Measurements from ENCODE around the gene FLT1. TPM values are rescaled to one million over a fixed set of nuclear protein-coding genes. Genes with fewer than 3 reads are reported as not detected.

FLT1 gene
- total and polyA plus RNA-seq, 2 of the 13 experiments (the other 11 are each of a cell fraction or from before 2014, with no cell fraction given) = 0.02 TPM; not detected in 1

- no peaks in the 10 kb centered on the region for H3K4me1 ChIP-seq (ENCODE audit: insufficient read depth, low read length)
- 38% methylated on average over 4 of the region's 8 CpGs for WGBS (ENCODE audit: low lambda C conversion rate)
- no peaks in the 10 kb centered on the region for H4K20me1 ChIP-seq (ENCODE audit: insufficient read depth, low read length)
- H3K27me3 ChIP-seq (ENCODE audit: control insufficient read depth in 1 of 2, insufficient read depth in 2 of 2, low read length in 2 of 2) = no peaks in the 10 kb centered on the region; a peak in 1 of 5 replicates
- intact Hi-C loops (cut with micrococcal nuclease; ENCODE audit: unreplicated experiment) = no loop called here
- POLR2A ChIA-PET = no interaction called here
- no peak for ATAC-seq
- H3K79me2 ChIP-seq (ENCODE audit: insufficient read depth, low read length) = no peaks in the 10 kb centered on the region
- no peak overlapping the region for H3K4me3 ChIP-seq (replicated peaks in 1 of 3; ENCODE audit: insufficient read depth in 1 of 3, low read depth in 2 of 3, low read length in 3 of 3)
- TF ChIP-seq ZNF629 (CRISPR knock-in tag; conservative IDR thresholded peaks at IDR 0.05) = no peak
- no peak for TF ChIP-seq MAZ (IDR thresholded peaks at IDR 0.05; ENCODE audit: borderline replicate concordance, low read depth, low read length)
- no peak for TF ChIP-seq MAZ (CRISPR knock-in tag; IDR thresholded peaks at IDR 0.05; ENCODE audit: low read depth)
- no peak for TF ChIP-seq BRD4 (CRISPR knock-in tag; IDR thresholded peaks at IDR 0.05)
- TF ChIP-seq HNRNPUL1 (IDR thresholded peaks at IDR 0.05; ENCODE audit: low read depth, low read length) = no peak
- no peak for TF ChIP-seq ZNF260 (CRISPR knock-in tag; IDR thresholded peaks at IDR 0.05; ENCODE audit: borderline replicate concordance, low read depth)
- no peak for TF ChIP-seq CENPT (CRISPR knock-in tag; IDR thresholded peaks at IDR 0.05; ENCODE audit: low read depth)
- TF ChIP-seq ZNF10 (CRISPR knock-in tag; IDR thresholded peaks at IDR 0.05; ENCODE audit: borderline replicate concordance, low read depth) = no peak
- no peak for TF ChIP-seq ZNF558 (CRISPR knock-in tag; IDR thresholded peaks at IDR 0.05; ENCODE audit: borderline replicate concordance)
- no peak for TF ChIP-seq ZNF326 (CRISPR knock-in tag; IDR thresholded peaks at IDR 0.05; ENCODE audit: borderline replicate concordance)
- TF ChIP-seq HINFP (CRISPR knock-in tag; IDR thresholded peaks at IDR 0.05; ENCODE audit: low read depth) = no peak
- no peak for TF ChIP-seq SMAD9 (CRISPR knock-in tag; IDR thresholded peaks at IDR 0.05)
- no peak for TF ChIP-seq CBFB (CRISPR knock-in tag; IDR thresholded peaks at IDR 0.05)
- TF ChIP-seq MTERF4 (CRISPR knock-in tag; IDR thresholded peaks at IDR 0.05) = no peak
- TF ChIP-seq EED (CRISPR knock-in tag; IDR thresholded peaks at IDR 0.05) = no peak
- no peak for TF ChIP-seq ZNF839 (CRISPR knock-in tag; IDR thresholded peaks at IDR 0.05; ENCODE audit: borderline replicate concordance)
- TF ChIP-seq TIGD3 (CRISPR knock-in tag; IDR thresholded peaks at IDR 0.05; ENCODE audit: borderline replicate concordance) = no peak
- TF ChIP-seq FOXC1 (CRISPR knock-in tag; IDR thresholded peaks at IDR 0.05; ENCODE audit: borderline replicate concordance) = no peak
- in situ Hi-C loops (cut with HindIII; ENCODE audit: extremely low pct_ligation_motif_present, low pct_unique_long_range_greater_than_20kb) = loop anchor here (10.0 kb wide), 1 partner anchor 467 kb away; no protein-coding TSS in a partner anchor
- CTCF ChIA-PET (ENCODE audit: low intra/inter-chr PET ratio, low total read pairs) = no interaction called here
- no peak overlapping the region for H3K9ac ChIP-seq (ENCODE audit: insufficient read depth, low read depth, low read length)
- BruUV-seq (replicated peaks) = no TSS peak
- no peak for FAIRE-seq
- H3K36me3 ChIP-seq (replicated peaks in 1 of 2; ENCODE audit: control insufficient read depth in 1 of 2, insufficient read depth in 2 of 2, low read length in 2 of 2) = no peaks in the 10 kb centered on the region
- H3K4me2 ChIP-seq (ENCODE audit: low read depth, low read length) = no peak overlapping the region
- DNase-seq (ENCODE audit: low spot score) = no peak
- no peaks in the 10 kb centered on the region for H3K9me3 ChIP-seq (ENCODE audit: low read length)
- H2AFZ ChIP-seq (ENCODE audit: low read length) = no peak overlapping the region
- no peak overlapping the region for H3K27ac ChIP-seq (ENCODE audit: extremely low read length, insufficient read depth, low read length)
Observed at GRCh38 chr13:28328271-28328607, 166.7 kb downstream of the FLT1 start.
